Activated CD4-positive, alpha-beta T cell treated with anti-CD3 and anti-CD28 coated beads, Interleukin-10, Interleukin-2, amounts not matched to agents 100 ng/mL and 50 ng/mL, durations not matched to agents 16 hours and 8 hours (primary cell): Measurements from ENCODE around the gene MTIF3.
A peak's percentile ranks its signal among the peaks of the same experiment; 100 is the strongest.

Source experiments
- DNase-seq: peaks from one replicate; pipeline ENCODE4 v3.0.0-alpha.2; 2020

The MTIF3 gene, protein sequence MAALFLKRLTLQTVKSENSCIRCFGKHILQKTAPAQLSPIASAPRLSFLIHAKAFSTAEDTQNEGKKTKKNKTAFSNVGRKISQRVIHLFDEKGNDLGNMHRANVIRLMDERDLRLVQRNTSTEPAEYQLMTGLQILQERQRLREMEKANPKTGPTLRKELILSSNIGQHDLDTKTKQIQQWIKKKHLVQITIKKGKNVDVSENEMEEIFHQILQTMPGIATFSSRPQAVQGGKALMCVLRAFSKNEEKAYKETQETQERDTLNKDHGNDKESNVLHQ

DNA sequence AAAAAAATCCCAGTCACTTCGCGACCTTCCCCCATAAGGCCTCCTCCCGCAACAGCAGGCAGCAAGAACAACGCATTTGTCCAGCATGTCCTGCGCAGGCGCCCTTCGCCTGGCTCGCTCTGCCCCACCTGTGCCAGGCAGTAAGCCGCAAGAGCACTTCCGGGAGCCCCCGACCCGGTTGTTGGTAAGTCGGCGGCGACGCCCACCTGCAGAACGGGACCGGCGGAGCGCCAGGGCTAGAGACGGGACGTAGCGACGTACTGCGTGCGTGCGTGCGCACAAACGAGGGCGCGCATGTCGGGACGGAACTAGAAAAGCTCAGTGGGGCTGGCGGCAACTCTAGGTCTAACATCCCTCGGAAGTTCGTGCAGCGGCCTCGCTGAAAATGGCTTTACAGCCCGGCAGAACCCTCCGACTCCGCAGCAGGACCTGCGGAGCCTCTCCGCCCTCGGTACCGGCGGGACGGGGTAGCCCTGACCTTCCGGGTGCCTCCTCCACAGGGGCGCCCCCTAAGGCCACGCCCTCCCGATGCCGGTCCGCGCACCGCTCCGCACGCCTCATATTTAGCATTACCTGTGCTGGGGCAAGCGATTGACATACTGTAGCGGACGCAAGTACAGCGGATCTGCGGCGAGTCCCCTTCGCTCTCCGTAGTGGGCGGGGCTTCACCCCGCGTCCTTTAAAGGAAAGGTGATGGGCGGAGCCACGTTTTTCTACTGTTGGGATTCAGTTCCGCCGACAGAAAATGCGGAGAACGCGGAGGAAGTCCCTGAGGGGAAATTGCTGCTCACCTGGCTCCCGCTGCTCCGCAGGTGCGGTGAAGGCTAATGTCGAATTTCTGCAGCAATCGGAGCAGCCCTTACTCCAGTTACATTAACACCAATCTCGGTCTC, at the start of gene MTIF3:
Gene MTIF3 (minus strand): TSS at position 629 of the 893 bp plus-strand sequence. CDS start 10,116 bp downstream, outside the sequence.
- DNase-seq, result peak; percentile 97

DNA sequence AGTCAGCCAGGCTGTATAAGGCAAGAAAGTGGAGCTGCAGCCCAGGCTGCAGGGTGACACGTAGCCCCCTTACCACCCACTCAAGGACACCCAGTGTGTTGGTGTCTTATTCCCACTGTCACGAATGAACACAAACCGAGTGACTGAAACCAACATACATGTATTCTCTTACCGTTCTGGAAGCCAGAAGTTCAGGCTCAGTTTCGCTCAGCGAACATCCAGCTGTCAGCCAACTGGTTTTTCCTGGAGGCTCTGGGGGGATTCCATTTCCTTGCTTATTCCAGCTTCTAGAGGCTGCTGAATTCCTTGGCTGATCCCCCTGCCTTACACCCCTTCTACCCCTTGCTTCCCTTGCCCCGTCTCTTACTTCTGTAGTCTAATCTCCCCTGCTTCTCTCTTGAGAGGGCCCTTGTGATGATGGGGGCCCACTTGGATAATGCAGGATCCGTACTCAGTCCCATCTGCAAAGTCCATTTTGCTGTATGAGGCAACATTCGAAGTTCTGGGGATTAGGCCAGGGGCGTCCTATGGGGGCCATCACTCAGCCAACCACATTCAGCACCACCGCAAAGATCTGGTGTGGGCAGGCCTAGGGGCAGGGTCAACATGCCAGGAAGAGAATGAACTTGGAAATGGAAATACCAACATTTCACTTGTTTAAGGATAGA, 47.3 kb upstream of the MTIF3 start:
- DNase-seq, result no peak

DNA sequence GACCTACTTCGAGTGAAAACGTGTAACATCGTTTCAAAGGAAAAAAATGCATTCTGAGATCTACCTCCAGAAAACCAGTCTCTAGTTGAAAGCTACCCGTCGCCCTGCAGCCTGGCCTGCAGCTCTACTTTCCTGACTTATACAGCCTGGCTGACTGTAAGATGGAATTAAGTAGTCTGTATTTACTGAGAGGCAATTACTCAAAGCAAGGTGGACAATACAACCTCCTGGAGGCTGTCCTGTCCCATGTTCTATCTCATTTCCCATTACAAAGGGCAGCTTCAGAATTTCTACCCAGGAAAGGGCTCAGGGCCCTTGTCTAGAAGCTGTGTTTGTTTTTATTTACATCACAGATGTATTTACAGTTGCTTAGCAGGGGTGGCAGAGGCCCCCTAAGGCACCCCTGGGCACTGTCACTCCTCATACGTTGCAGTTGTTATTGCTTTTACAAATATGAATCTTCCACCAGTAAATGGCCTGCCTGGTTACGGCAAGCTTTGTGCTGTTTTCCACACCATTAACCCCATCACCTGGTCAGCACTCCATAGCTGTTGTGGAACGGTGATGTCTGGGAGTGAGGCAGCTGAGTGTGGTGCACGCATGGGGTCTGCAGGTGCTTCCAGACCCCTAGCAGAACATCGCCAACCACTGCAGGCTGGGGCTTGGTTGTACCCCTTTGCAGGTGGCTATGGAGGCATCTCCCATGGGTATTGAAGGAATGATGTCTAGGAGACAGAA, 46.3 kb upstream of the MTIF3 start:
- DNase-seq, result no peak

DNA sequence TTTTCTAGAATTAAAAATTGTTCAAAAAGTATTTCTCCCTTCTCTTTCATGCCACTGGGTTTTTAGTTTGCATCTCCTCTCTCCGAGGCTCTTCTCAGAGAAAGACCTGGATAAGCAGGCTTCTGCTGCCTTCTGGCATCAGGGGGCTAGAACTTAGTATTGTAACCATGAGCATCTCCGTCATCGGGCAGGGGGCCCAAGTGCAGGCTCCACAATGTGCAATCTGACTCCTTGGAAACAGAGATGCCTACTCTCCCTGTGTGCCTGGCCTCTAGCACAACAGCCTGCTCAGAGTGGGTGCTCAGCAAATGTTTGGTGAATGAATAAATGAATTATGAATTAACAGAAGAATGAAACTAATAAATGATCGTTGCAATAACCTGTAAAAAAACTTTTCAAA, 45.6 kb upstream of the MTIF3 start:
- no peak for DNase-seq

DNA sequence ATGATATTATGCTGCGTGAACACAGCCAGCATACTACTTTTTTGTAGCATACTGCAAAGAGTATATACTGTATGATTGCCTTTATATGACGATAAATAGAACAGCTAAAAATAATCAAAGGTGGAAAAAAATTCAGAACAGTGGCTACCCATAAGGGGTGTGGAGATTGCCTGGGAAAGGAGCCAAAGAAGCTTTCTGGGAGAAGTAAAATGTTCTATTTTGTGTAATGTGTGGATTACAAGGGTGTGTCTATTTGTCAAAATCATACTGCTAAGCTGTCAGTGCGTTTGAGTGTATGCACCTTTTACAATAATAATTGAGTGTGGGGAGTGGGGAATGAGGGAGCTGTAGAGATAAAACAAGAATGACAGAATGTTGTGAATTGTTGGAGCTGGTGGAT, 45.2 kb upstream of the MTIF3 start:
- DNase-seq, result no peak

DNA sequence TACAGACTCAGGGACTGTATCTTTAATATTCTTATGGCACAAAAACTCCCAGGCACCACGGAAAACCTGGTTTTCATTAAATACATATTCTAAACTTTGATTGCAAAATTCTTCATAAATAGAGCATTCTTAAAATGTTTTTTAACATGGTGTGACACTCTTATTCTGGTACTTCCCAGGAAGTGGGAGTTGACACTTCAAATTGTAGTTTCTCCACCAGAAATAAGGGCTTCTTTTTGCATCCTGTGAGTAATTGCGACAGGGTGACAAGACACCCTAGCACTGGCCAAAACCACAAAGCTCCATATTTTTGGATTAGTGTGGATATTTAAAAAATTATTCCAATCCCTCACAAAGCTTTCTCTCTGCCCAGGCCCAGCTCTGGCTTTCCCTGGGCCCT, 43.6 kb upstream of the MTIF3 start:
- no peak for DNase-seq

DNA sequence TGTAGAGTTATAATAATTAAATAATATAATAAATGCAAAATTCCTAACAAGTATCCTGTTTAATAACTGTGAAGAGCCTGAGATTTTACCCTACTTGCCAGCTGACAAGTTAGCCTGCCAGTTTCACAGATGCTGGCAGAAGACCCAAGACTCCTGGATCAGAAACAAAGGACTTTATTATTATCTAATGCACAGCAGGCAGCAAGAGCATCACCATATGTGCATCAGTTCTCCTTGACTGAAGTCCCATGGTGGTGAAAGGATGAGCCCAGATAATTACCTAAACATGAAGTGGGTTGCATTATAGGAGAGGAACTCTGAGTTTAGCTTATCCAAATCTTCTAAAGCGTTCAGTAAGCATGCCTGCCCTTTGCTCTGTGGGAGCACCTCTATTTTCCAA, 39.1 kb upstream of the MTIF3 start:
- no peak for DNase-seq

DNA sequence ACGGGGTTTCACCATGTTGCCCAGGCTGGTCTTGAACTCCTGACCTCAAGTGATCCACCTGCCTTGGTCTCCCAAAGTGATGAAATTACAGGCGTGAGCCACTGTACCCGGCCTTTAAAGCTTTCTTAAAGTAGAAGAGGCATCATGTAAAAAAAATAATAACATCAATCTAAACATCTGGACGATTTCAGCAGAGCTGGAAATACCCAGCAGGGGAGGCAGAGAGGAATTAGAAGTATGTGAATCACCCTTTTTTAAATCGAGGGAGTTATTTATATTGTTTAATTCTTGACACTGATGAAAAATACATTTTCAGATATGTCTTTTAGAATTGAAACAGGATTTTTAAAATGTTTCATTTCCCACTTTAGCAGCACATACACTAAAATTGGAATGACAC, 37.4 kb upstream of the MTIF3 start:
- DNase-seq, result no peak

DNA sequence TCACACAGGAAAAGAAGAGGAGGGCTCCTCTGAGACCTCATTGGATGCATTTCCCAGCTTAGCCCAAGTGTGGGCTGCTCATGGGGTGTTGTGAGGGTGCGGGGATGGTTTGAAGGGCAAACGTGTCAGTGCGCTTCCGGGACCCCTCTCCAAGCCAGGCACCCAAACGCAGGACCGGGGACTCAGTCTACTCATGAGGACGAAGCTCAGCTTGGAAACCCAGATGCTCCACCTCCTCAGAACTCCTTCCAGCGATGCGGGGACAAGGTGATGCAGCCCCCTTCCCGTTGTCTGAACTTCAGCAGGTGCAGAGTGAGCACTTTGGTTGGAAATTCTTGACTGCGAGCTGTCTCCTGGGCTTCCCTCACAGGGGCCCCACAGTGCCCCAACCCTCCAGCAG, 33.1 kb upstream of the MTIF3 start:
- no peak for DNase-seq

DNA sequence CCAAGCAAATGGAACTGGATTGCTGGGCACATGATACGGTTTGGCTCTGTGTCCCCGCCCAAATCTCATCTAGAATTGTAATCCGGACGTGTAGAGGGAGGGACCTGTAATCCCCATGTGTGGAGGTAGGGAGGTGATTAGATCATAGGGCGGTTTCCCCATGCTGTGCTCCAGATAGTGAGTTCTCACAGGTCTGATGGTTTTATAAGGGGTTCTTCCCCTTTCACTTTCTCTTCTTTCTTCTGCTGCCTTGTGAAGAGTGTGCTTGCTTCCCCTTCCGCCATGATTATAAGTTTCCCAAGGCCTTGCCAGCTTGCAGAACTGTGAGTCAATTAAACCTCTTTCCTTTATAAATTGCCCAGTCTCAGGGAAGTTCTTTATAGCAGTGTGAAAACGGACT, 32.6 kb upstream of the MTIF3 start:
- DNase-seq, result no peak

DNA sequence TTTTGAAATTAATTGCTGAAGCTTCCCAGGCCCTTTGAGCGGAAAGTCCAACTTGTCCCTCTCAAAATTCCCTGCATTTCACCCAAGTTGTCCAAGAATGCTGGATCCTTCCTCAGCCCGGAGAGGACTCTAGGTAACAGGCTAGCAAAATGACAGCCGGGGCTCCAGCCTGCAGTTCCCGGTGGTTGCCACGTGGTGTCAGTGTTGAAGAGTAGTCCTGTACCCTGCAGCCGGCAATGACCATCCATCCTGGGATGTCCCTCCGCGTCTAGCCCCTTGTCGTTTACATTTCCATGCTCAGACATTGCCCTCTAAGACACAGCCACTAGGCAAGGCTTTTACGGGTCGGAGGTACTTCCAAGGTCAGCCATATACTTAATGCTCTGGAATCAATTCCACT, 31.4 kb upstream of the MTIF3 start:
- peak; percentile 37 for DNase-seq

DNA sequence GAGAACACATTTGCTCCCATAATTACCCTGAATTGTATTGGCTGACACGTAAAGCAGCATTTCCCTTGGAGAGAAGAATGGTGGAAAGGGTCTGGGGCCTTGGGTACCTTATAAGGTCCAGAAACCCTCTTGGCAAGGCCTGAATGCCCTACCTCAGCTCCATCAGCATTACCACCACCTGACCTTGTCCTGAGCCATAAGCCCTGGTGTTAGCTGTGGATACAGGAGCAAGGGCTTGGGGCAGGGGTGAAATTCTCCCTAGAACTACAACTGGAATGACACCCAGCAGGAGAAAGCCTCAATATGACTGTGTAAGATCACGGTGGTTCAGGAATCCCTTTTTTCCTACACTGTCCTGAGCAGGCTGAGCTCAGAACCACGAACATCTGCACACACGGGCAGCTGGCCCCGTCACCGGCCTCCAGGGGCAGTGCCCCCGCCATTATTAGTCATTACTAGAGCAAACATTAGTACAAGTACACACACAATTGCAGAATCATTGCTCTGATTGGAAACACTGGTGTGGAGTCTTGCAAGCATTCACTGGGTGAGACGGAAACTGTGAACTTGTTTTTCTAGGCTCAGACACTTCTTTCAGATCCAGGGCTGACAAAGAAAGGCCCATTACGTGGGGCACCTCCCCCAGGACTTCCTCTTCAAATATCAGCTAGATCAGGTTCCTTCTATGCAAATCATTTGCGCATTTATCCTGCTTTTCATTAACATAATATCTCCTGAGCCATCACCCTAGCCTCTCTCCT, 26.8 kb upstream of the MTIF3 start:
- DNase-seq, result peak; percentile 16

DNA sequence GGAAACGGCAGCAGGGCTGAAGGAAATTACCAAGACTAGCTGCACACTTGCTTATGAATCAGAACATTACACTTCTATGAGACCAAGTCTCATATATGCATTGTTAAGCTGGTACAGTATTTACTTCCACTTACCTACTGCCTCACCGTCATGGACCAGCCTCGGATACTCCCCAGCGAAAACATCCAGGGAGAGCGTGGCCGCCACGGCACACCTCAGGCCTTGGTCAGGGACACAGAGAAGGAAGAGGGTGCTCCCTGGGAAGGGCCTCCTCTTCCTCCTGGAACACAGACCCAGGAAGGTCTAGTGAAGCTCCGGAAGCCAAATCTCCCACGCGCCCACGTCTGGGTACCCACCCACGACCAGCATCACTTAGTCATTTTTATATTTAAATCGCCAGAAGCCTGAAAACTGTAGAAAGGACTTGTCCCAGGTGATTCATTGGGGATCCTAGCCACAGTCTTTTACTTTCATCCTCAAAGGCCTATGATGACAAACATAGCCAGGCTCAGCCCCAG, 24.4 kb upstream of the MTIF3 start:
- DNase-seq, result no peak

DNA sequence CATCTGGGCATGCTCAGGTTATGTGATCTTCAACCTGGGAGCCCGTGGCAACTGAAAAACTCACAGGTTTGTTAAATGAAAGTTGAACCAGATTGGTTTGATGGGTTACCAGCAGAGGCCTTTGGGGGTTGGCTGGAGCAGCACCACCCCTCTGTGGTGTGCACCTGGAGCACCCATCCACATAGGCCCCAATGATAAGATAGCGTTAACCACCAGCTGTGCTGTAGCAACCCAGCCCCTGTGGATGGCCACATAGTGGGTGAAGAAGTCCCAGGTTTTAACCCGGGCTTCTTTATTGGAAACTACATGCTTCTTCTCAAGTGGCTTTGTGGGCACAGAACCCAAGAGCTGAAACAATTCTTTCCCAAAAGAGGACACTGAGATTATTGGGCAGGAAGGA, 22.6 kb upstream of the MTIF3 start:
- DNase-seq, result no peak

DNA sequence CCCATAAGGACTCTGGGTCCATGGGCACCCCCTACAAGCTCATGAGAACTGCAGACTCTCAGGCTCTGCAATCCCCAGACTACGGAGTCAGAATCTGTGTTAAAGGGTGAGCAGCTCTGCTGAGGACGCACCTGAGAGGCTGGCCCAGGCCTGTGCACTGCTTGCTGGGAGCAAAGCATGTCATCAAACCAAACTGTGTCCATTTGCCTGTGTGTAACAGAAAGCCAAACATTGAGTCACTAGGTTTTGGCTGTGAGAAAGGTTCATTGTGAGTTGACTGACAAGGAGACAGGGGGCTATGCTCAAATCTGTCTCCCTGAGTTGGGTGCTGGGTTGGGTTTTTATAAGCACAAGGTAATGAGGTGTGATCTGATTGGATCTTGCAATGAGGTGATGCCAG, 22.1 kb upstream of the MTIF3 start:
- DNase-seq, result no peak

DNA sequence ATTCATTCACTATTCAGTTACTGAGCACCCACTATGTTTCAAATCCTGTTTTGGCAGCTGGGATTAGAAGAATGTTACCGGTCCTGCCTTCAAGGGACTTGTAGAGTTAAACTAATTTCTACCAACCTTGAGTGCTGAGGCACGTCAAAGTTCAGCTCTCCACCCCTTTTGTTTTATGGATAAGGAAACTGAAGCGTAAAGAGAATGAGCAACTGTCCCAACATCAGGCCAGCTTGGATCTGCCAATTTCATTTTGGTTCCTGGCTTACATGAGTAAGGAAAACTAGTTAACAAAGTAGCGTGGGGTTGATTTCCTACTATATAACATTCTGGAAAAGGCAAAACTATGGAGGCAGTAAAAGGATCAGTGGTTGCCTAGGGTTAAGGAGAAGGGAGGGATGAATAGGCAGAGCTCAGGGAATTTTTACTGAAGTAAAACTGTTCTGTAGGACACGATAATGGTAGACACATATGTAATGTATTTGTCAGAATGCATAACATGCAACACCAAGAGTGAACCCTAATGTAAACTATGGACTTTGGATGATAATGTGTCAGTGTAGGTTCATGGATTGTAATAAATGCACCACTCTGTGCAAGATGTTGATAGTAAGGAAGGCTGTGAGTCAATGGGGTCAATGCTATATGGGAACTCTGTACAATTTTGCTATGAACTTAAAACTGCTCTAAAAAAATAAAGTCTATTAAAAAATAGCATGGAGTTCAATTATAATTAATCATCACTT, 19.9 kb upstream of the MTIF3 start:
- DNase-seq, result no peak

DNA sequence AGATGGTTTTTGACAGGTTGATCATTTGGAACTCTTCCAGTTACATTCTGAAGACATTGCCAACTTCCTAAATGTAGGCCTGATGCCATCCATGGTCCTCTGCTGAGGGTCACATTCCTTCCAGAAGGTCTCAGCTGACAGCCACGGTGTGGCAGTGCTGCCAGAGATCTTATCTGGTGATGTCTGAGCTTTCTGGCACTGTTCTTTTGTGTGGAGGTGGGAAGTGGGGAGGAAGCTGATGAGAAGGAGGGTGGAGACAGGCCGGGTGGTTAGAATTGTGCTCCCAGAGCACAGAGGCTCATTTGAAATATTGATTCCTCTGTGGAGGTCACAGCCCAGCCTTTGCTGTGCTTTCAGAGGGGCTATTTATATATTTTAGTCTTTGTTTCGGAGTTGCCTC, 16.1 kb upstream of the MTIF3 start:
- no peak for DNase-seq

DNA sequence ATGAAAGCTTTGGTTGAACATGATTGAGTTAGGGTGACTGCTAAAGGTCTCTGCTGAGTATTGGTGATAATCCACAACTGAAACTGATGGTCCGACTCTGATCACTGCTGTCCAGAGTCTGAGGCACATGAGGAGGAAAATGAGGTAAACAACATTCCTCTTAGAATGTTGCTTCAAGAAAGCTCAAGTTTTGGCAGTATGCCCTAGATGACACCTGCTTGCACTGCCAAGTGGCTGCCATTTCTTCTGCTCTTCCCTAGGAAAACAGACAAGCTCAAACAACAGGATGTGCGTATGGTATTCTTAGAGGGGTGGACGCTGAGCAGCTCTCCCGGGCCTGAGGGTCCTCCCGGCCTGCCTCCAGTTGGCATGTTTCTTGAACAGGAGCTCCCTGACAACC, 15.2 kb upstream of the MTIF3 start:
- DNase-seq, result no peak

DNA sequence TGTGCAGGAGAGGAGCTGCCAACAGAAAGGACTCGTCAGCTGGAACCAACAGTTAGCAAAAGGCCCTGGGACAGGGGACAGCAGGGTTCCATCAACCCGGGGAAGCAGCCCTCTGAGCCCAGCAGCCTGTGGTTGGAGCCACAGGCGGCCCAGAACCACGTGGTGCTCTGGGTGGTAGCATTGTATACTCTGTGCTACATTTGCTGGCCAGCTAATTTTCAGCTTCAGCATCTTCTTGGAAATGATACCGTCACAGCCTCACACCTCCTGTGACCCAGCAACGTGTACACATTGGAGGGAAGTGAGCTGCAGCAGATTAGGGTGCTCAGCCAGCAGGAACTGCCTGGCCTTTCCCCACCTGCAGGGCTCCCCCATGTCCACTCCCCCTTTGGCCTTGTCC, 13.1 kb upstream of the MTIF3 start:
- DNase-seq, result no peak

DNA sequence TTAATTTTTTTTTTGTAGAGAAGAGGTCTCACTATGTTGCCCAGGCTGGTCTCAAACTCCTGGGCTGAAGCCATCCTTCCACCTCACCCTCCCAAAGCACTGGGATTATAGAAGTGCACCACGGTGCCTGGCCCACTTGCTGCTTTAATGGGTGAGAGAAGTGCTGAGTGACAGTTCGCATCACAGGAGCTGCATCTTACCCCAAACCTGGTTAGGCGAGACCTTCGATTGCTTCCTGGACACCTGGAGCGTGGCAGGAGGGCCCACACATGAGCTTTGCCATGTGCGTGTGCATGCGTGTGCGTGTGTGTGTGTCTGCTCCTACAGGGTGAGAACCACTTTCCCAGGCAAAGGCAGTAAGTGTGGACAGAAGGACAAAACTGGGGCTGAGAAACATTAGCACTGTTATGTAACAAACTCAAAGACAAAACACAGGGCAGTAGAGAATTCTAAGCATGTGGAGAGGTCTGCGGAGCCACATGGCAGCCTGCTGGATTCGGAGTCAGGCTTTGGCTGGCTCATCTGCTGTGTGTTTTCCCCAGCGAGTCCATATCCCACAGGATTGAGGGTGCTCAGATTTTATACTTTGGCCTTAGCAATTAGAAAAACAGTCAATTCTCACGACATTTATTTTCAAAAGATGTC, 11.7 kb upstream of the MTIF3 start:
- no peak for DNase-seq

DNA sequence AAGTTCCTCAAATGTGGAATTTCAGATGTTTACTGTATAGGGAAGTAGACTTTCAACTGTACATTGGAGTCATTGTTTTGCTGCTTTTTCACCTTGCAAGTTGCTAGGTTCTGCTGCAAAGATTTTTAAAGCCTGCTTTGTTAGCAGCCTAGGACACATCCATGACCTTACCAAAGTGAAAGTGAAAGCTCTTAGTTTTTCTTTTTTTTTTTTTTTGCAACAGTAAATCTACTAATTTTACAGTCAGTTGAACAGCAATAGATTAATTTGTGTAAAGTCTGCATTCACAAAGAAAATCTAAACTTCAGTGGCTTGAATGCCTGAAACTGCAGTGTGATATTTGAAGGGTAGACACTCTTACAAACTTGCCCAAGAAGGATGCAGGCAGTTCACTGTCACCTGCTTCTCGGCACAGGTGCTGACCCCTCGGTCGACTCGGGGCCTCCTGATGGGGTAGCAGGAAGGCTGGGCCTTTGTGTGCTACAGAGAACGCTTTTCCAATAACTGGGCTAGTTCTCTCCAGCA, 5.0 kb upstream of the MTIF3 start:
- no peak for DNase-seq
